ENCODE data around the gene CALHM1. TPM values are rescaled to one million over a fixed set of nuclear protein-coding genes. Genes with fewer than 3 reads are reported as not detected.

CALHM1 gene
- polyA plus RNA-seq, 1 donor, result 0.04 TPM

Other genes starting within 250 kb of the CALHM1 start
- gene RPEL1, start 213.0 kb downstream of the CALHM1 start, polyA plus RNA-seq, result 0.09 TPM
- gene INA, start 181.8 kb downstream of the CALHM1 start, polyA plus RNA-seq, result 16.9 TPM
- gene PCGF6, start 107.8 kb downstream of the CALHM1 start, polyA plus RNA-seq, result 7.9 TPM
- gene TAF5, start 90.9 kb downstream of the CALHM1 start, polyA plus RNA-seq, result 5.9 TPM
- 290 TPM for gene ATP5MK, start 62.4 kb downstream of the CALHM1 start, polyA plus RNA-seq
- gene PDCD11, start 62.3 kb downstream of the CALHM1 start, polyA plus RNA-seq, result 23.8 TPM
- gene CALHM2, start 6.5 kb downstream of the CALHM1 start, polyA plus RNA-seq, result 8.4 TPM
- gene CALHM3, start 20.3 kb upstream of the CALHM1 start, polyA plus RNA-seq, result 0.13 TPM
- 34.9 TPM for gene NEURL1, start 34.8 kb upstream of the CALHM1 start, polyA plus RNA-seq